Measurements from ENCODE around the gene FPR3. TPM values are rescaled to one million over a fixed set of nuclear protein-coding genes. Genes with fewer than 3 reads are reported as not detected.
"Not testable (repeated sequence)": the region's sequence is repeated elsewhere in the genome, so short reads cannot be mapped to it uniquely, and the experiment has no call there.

FPR3 gene
- polyA plus RNA-seq, 6 donors from 2014 or later: not detected

- peaks cover 0 to 12% (median 9%) of the 10 kb centered on the region in 3 donors for H3K4me1 Mint-ChIP-seq
- no peak for DNase-seq
- no peak overlapping the region for H3K4me3 Mint-ChIP-seq
- H3K27ac Mint-ChIP-seq: no peak overlapping the region
- ATAC-seq (ENCODE audit: low read depth in 2 of 2): no peak
- peaks cover 4 to 8% (median 7%) of the 10 kb centered on the region in 3 donors for H3K27me3 Mint-ChIP-seq
- no peaks in the 10 kb centered on the region for H3K36me3 Mint-ChIP-seq
- peaks cover 0 to 5% (median 2%) of the 10 kb centered on the region in 7 donors for H3K9me3 Mint-ChIP-seq
Measured at GRCh38 chr19:51802775-51803174, 7.8 kb downstream of the FPR3 start.

GRCh38 chr19:51803519-51803918 is 8.6 kb downstream of the FPR3 start:
- H3K36me3 Mint-ChIP-seq: no peaks in the 10 kb centered on the region
- H3K4me1 Mint-ChIP-seq: peaks cover 0 to 12% (median 9%) of the 10 kb centered on the region in 3 donors
- H3K4me3 Mint-ChIP-seq: peak overlapping the region in 1 of 8 donors; percentile 3
- peaks cover 1 to 7% (median 4%) of the 10 kb centered on the region in 3 donors for H3K27me3 Mint-ChIP-seq
- DNase-seq (no peak), ATAC-seq (ENCODE audit: low read depth in 2 of 2) (no peak)
- H3K9me3 Mint-ChIP-seq: peaks cover 0 to 5% (median under 1%) of the 10 kb centered on the region in 7 donors
- peak overlapping the region in 1 of 6 donors; percentile 39 for H3K27ac Mint-ChIP-seq

- Mint-ChIP-seq H3K9me3 (peaks cover 0 to 5% (median 0%) of the 10 kb centered on the region in 7 donors), H3K4me1 (peaks cover 0 to 12% (median 9%) of the 10 kb centered on the region in 3 donors), H3K36me3 (no peaks in the 10 kb centered on the region), H3K27me3 (peaks cover 0 to 7% (median 4%) of the 10 kb centered on the region in 3 donors), H3K27ac (no peak overlapping the region), H3K4me3 (no peak overlapping the region)
- DNase-seq (peak; percentile 20), ATAC-seq (ENCODE audit: low read depth in 2 of 2) (peak; percentile 64 to 83)
Measured at GRCh38 chr19:51803967-51804366, 9.0 kb downstream of the FPR3 start.

GRCh38 chr19:51804789-51805188 is 9.8 kb downstream of the FPR3 start:
- H3K4me3 Mint-ChIP-seq; H3K9me3 Mint-ChIP-seq; ATAC-seq (ENCODE audit: low read depth in 2 of 2); DNase-seq; H3K36me3 Mint-ChIP-seq: not testable (repeated sequence)
- H3K4me1 Mint-ChIP-seq: peaks cover 0 to 12% (median 9%) of the 10 kb centered on the region in 3 donors
- peak overlapping the region in 2 of 6 donors; percentile 4 to 56 for H3K27ac Mint-ChIP-seq
- peaks cover 0 to 13% (median 4%) of the 10 kb centered on the region in 3 donors for H3K27me3 Mint-ChIP-seq

GRCh38 chr19:51805396-51805795 is 10.4 kb downstream of the FPR3 start:
- not testable (repeated sequence) for H3K27me3 Mint-ChIP-seq; H3K9me3 Mint-ChIP-seq; DNase-seq; H3K4me3 Mint-ChIP-seq; H3K27ac Mint-ChIP-seq; ATAC-seq (ENCODE audit: low read depth in 2 of 2); H3K36me3 Mint-ChIP-seq
- peaks cover 0 to 12% (median 9%) of the 10 kb centered on the region in 3 donors for H3K4me1 Mint-ChIP-seq

- not testable (repeated sequence) for H3K4me3 Mint-ChIP-seq; H3K36me3 Mint-ChIP-seq; ATAC-seq (ENCODE audit: low read depth in 2 of 2); DNase-seq; H3K27me3 Mint-ChIP-seq; H3K27ac Mint-ChIP-seq
- Mint-ChIP-seq H3K9me3 (peaks cover 2 to 19% (median 5%) of the 10 kb centered on the region in 7 donors), H3K4me1 (peaks cover 0 to 12% (median 9%) of the 10 kb centered on the region in 3 donors)
Measured at GRCh38 chr19:51806571-51806970, 11.6 kb downstream of the FPR3 start.

GRCh38 chr19:51807111-51807701 is 12.2 kb downstream of the FPR3 start:
- Mint-ChIP-seq H3K27ac (no peak overlapping the region), H3K4me3 (peak overlapping the region in 1 of 8 donors; percentile 31)

GRCh38 chr19:51807925-51808324 is 13.0 kb downstream of the FPR3 start:
- Mint-ChIP-seq H3K4me1 (peaks cover 0 to 12% (median 9%) of the 10 kb centered on the region in 3 donors), H3K36me3 (no peaks in the 10 kb centered on the region), H3K27ac (no peak overlapping the region), H3K9me3 (peaks cover 5 to 25% (median 7%) of the 10 kb centered on the region in 7 donors), H3K4me3 (no peak overlapping the region), H3K27me3 (peaks cover 4 to 6% (median 6%) of the 10 kb centered on the region in 3 donors)
- ATAC-seq (ENCODE audit: low read depth in 2 of 2) (no peak), DNase-seq (no peak)

More at GRCh38 chr19:51807111-51807701, 12.2 kb downstream of the FPR3 start:
- no peaks in the 10 kb centered on the region for H3K36me3 Mint-ChIP-seq
- ATAC-seq (ENCODE audit: low read depth in 2 of 2) (no peak), DNase-seq (no peak)
- peaks cover 4 to 6% (median 6%) of the 10 kb centered on the region in 3 donors for H3K27me3 Mint-ChIP-seq
- H3K4me1 Mint-ChIP-seq: peaks cover 0 to 12% (median 9%) of the 10 kb centered on the region in 3 donors
- peaks cover 4 to 21% (median 6%) of the 10 kb centered on the region in 7 donors for H3K9me3 Mint-ChIP-seq

GRCh38 chr19:51808333-51808986 is 13.5 kb downstream of the FPR3 start:
- H3K27ac Mint-ChIP-seq: no peak overlapping the region
- H3K4me3 Mint-ChIP-seq: no peak overlapping the region
- no peak for DNase-seq
- ATAC-seq (ENCODE audit: low read depth in 2 of 2): no peak
- peaks cover 4 to 6% (median 6%) of the 10 kb centered on the region in 3 donors for H3K27me3 Mint-ChIP-seq
- H3K4me1 Mint-ChIP-seq: peaks cover 0 to 11% (median 7%) of the 10 kb centered on the region in 3 donors
- H3K9me3 Mint-ChIP-seq: peaks cover 5 to 25% (median 7%) of the 10 kb centered on the region in 7 donors
- no peaks in the 10 kb centered on the region for H3K36me3 Mint-ChIP-seq

GRCh38 chr19:51809787-51810186 is 14.8 kb downstream of the FPR3 start:
- Mint-ChIP-seq H3K36me3 (peaks cover 0 to 7% of the 10 kb centered on the region in 2 donors), H3K27ac (no peak overlapping the region), H3K27me3 (peaks cover 0 to 6% (median 6%) of the 10 kb centered on the region in 3 donors), H3K4me3 (no peak overlapping the region), H3K4me1 (peaks cover 0 to under 1% (median 0%) of the 10 kb centered on the region in 3 donors), H3K9me3 (peaks cover 5 to 34% (median 11%) of the 10 kb centered on the region in 7 donors)
- no peak for ATAC-seq (ENCODE audit: low read depth in 2 of 2)
- no peak for DNase-seq

- H3K4me3 Mint-ChIP-seq: no peak overlapping the region
- ATAC-seq (ENCODE audit: low read depth in 2 of 2): no peak
- no peaks in the 10 kb centered on the region for H3K4me1 Mint-ChIP-seq
- H3K27ac Mint-ChIP-seq: no peak overlapping the region
- peaks cover 5 to 34% (median 11%) of the 10 kb centered on the region in 7 donors for H3K9me3 Mint-ChIP-seq
- peaks cover 0 to 6% (median 6%) of the 10 kb centered on the region in 3 donors for H3K27me3 Mint-ChIP-seq
- peaks cover 0 to 7% of the 10 kb centered on the region in 2 donors for H3K36me3 Mint-ChIP-seq
- DNase-seq: no peak
Measured at GRCh38 chr19:51810223-51810622, 15.3 kb downstream of the FPR3 start.

GRCh38 chr19:51811344-51811743 is 16.4 kb downstream of the FPR3 start:
- DNase-seq (no peak), ATAC-seq (ENCODE audit: low read depth in 2 of 2) (no peak)
- peaks cover 5 to 37% (median 11%) of the 10 kb centered on the region in 7 donors for H3K9me3 Mint-ChIP-seq
- H3K4me1 Mint-ChIP-seq: no peaks in the 10 kb centered on the region
- H3K27me3 Mint-ChIP-seq: peaks cover 0 to 6% (median 6%) of the 10 kb centered on the region in 3 donors
- H3K36me3 Mint-ChIP-seq: peaks cover 0 to 7% of the 10 kb centered on the region in 2 donors
- no peak overlapping the region for H3K4me3 Mint-ChIP-seq
- peak overlapping the region in 1 of 6 donors; percentile 6 for H3K27ac Mint-ChIP-seq

GRCh38 chr19:51815043-51815442 is 20.1 kb downstream of the FPR3 start:
- H3K4me3 Mint-ChIP-seq: no peak overlapping the region
- H3K4me1 Mint-ChIP-seq: peaks cover 0 to 6% (median 0%) of the 10 kb centered on the region in 3 donors
- ATAC-seq (ENCODE audit: low read depth in 2 of 2): no peak
- H3K9me3 Mint-ChIP-seq: peaks cover 3 to 41% (median 20%) of the 10 kb centered on the region in 7 donors
- H3K27ac Mint-ChIP-seq: no peak overlapping the region
- no peak for DNase-seq
- H3K27me3 Mint-ChIP-seq: peaks cover 0 to 6% (median 5%) of the 10 kb centered on the region in 3 donors
- H3K36me3 Mint-ChIP-seq: peaks cover 0 to 7% of the 10 kb centered on the region in 2 donors
